Endothelial cell (in vitro differentiated cells): ENCODE results near the gene CDKN1C. TPM values are rescaled to one million over a fixed set of nuclear protein-coding genes. Genes with fewer than 3 reads are reported as not detected.

Experiments used
- DNase-seq: peaks from one replicate; pipeline ENCODE4 v3.0.0; 2021; ENCODE audit warnings: low spot score
- H3K27ac Mint-ChIP-seq: one replicate; pipeline ENCODE4 v1.8.0; 2021; ENCODE audit warnings: mixed read lengths, inconsistent platforms; ENCODE audit not compliant: unreplicated experiment
- H3K27me3 Mint-ChIP-seq: one replicate; pipeline ENCODE4 v1.8.0; 2021; ENCODE audit warnings: mild to moderate bottlenecking, moderate library complexity, mixed read lengths, inconsistent platforms; ENCODE audit not compliant: unreplicated experiment
- H3K36me3 Mint-ChIP-seq: one replicate; pipeline ENCODE4 v1.8.0; 2021; ENCODE audit warnings: mild to moderate bottlenecking, low read depth, mixed read lengths, inconsistent platforms; ENCODE audit not compliant: unreplicated experiment
- H3K4me1 Mint-ChIP-seq: one replicate; pipeline ENCODE4 v1.8.0; 2021; ENCODE audit warnings: mild to moderate bottlenecking, mixed read lengths, inconsistent platforms; ENCODE audit not compliant: unreplicated experiment
- H3K4me3 Mint-ChIP-seq: one replicate; pipeline ENCODE4 v1.8.0; 2021; ENCODE audit warnings: mild to moderate bottlenecking, mixed read lengths, inconsistent platforms; ENCODE audit not compliant: unreplicated experiment
- H3K9me3 Mint-ChIP-seq: one replicate; pipeline ENCODE4 v1.8.0; 2021; ENCODE audit warnings: mixed read lengths, inconsistent platforms; ENCODE audit not compliant: unreplicated experiment
- CTCF ChIP-seq: fragments of 200-600 bp; sonication (generic); IDR thresholded peaks from one replicate; pipeline ENCODE4 v1.5.0; 2021; ENCODE audit warnings: antibody characterized with exemption; ENCODE audit not compliant: unreplicated experiment
- total RNA-seq: library from RNA; stranded (reverse); fragmentation: NEBNext Ultra II Directional; extraction: Animal tissue kit (Norgen Biotek cat#: 25700); gene quantifications from one replicate; pipeline ENCODE4 v1.2.1, GENCODE V29; 2021; ENCODE audit not compliant: unreplicated experiment

Gene CDKN1C
- total RNA-seq, 1 donor from 2014 or later, result 25.3 TPM

GRCh38 chr11:2904153-2905052 is 18.8 kb upstream of the CDKN1C start:
- H3K36me3 Mint-ChIP-seq, result peaks cover 7% of the 10 kb centered on the region
- H3K9me3 Mint-ChIP-seq, result peaks cover 4% of the 10 kb centered on the region
- peaks cover 17% of the 10 kb centered on the region for H3K27me3 Mint-ChIP-seq
- TF ChIP-seq CTCF, result no peak
- H3K27ac Mint-ChIP-seq, result no peak overlapping the region
- peaks cover 11% of the 10 kb centered on the region for H3K4me1 Mint-ChIP-seq
- no peak overlapping the region for H3K4me3 Mint-ChIP-seq
- DNase-seq, result no peak

GRCh38 chr11:2903672-2904011 is 18.1 kb upstream of the CDKN1C start:
- Mint-ChIP-seq H3K27ac (no peak overlapping the region), H3K27me3 (peaks cover 17% of the 10 kb centered on the region), H3K36me3 (peaks cover 7% of the 10 kb centered on the region), H3K4me1 (peaks cover 18% of the 10 kb centered on the region), H3K4me3 (peak overlapping the region; percentile 63), H3K9me3 (peaks cover 4% of the 10 kb centered on the region)
- no peak for TF ChIP-seq CTCF
- DNase-seq, result no peak

DNA sequence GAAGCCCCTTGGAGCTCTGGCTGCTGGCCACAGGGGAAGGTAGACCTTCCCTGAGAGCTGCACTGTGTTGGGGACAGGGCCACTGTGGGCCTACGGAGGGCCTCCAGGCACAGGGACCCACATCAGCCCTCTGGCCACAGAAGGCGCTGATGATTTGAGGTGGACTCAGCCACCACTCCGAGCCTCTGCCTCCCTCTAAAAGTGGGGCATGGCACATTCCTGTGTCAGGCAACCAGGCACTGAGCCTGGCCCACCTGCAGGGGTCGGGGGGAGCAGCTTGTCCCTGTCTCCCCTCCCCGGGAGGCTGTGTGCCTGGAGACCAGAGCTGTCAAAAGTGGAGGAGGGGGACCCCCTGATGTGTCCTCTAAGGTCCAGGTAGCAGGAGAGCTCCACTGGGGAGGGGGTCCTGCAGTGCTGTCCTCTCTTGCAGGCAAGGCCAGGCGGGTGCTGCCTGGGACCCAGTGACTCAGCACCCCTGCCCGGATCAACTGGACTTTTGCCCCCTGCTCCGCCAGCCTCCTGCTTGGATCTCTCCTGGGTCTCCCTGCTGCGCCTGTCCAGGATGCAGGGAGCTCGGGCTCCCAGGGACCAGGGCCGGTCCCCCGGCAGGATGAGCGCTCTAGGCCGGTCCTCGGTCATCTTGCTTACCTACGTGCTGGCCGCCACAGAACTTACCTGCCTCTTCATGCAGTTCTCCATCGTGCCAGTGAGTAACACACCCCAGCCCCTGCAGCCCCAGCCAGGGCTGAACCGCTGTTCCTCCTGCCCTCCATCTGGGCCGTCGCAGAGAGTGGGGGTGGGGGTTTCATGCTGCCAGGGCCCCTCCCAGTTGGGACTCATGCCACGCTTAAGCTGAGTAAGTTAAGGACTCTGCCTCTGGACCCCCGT is 17.5 kb upstream of the CDKN1C start:
- no peak for DNase-seq
- peaks cover 16% of the 10 kb centered on the region for H3K27me3 Mint-ChIP-seq
- peaks cover 7% of the 10 kb centered on the region for H3K36me3 Mint-ChIP-seq
- no peak overlapping the region for H3K27ac Mint-ChIP-seq
- peaks cover 4% of the 10 kb centered on the region for H3K9me3 Mint-ChIP-seq
- no peak overlapping the region for H3K4me3 Mint-ChIP-seq
- H3K4me1 Mint-ChIP-seq, result peaks cover 24% of the 10 kb centered on the region
- TF ChIP-seq CTCF, result no peak

DNA sequence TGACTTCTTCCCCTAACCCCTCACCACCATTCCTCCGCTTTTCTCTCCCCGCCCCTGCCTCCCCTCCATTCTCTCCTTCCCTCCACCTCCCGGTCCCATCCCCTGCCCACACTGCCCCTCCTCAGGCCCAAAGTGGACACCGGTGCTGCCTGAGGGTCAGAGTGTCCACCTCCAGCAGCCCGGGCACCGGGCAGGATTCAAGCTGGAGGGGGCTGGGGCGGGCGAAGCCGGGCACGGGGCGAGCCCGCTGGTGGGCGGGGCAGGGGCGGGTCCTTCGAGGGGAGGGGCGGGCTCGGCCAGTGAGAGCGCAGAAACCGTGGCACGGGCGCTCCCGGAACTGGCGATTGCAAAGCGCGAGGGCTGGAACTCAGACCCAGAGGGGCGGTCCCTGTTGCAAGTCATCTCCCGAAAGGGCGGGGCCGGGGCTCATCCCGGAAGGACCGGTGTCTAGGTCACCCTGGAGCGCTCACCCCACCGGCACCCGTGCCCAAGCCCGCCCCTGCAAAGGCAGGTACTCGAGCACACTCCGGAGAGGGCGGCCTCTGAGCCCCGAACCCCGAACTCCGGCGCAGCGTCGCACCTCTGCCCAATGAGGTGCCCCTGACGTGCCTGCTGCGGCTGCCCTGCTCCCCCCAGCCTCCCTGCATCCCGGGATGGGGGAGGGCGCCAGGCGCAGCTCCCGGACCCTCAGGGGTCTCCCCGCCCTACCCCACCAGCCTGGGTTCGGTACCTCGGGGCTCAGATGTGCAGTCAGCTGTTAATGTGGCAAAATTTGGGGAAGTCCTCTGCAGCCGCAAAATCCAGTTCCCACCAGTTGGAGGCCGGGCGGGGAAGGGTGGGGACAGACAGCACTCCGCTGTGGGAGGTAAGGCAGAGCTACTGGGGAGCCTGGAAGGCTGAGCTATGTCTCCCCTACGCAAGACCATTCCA is 16.5 kb upstream of the CDKN1C start:
- H3K27me3 Mint-ChIP-seq, result peaks cover 14% of the 10 kb centered on the region
- H3K9me3 Mint-ChIP-seq, result peaks cover 4% of the 10 kb centered on the region
- H3K4me1 Mint-ChIP-seq, result peaks cover 28% of the 10 kb centered on the region
- TF ChIP-seq CTCF, result no peak
- peak overlapping the region; percentile 47 for H3K4me3 Mint-ChIP-seq
- no peak overlapping the region for H3K27ac Mint-ChIP-seq
- H3K36me3 Mint-ChIP-seq, result peaks cover 7% of the 10 kb centered on the region
- DNase-seq, result peak; percentile 69
